Activated CD8-positive, alpha-beta memory T cell treated with anti-CD3 and anti-CD28 coated beads, Interleukin-2, amount 50 U/mL, for 1 hour (primary cell): Measurements from ENCODE around the gene BACE2.

Experiments used
- DNase-seq: peaks from one replicate; pipeline ENCODE4 v3.0.0-alpha.2; 2020; ENCODE audit errors: extremely low read depth

The BACE2 gene

GRCh38 chr21:41167348-41168342 is at the start of gene BACE2:
Gene BACE2, plus strand, starts transcription at chr21:41168160. Its CDS starts 104 bp downstream, at chr21:41168264.
- DNase-seq = no peak

GRCh38 chr21:41119901-41120300 is 48.1 kb upstream of the BACE2 start:
- DNase-seq = no peak

- DNase-seq = no peak
Observed at GRCh38 chr21:41120997-41121396, 47.0 kb upstream of the BACE2 start.

GRCh38 chr21:41121785-41122415 is 46.1 kb upstream of the BACE2 start:
- DNase-seq = no peak

- no peak for DNase-seq
Observed at GRCh38 chr21:41124641-41125201, 43.2 kb upstream of the BACE2 start.

- DNase-seq = no peak
Observed at GRCh38 chr21:41128981-41129380, 39.0 kb upstream of the BACE2 start.

GRCh38 chr21:41130883-41131282 is 37.1 kb upstream of the BACE2 start:
- DNase-seq = no peak

- no peak for DNase-seq
Observed at GRCh38 chr21:41133874-41134522, 34.0 kb upstream of the BACE2 start.

GRCh38 chr21:41135746-41136145 is 32.2 kb upstream of the BACE2 start:
- DNase-seq = no peak

GRCh38 chr21:41136286-41136685 is 31.7 kb upstream of the BACE2 start:
- DNase-seq = no peak

- DNase-seq = no peak
Observed at GRCh38 chr21:41137401-41137800, 30.6 kb upstream of the BACE2 start.

GRCh38 chr21:41137889-41138288 is 30.1 kb upstream of the BACE2 start:
- no peak for DNase-seq

- no peak for DNase-seq
Observed at GRCh38 chr21:41138711-41139110, 29.2 kb upstream of the BACE2 start.

- no peak for DNase-seq
Observed at GRCh38 chr21:41139275-41139674, 28.7 kb upstream of the BACE2 start.

- DNase-seq = no peak
Observed at GRCh38 chr21:41139951-41140350, 28.0 kb upstream of the BACE2 start.

- no peak for DNase-seq
Observed at GRCh38 chr21:41141031-41141457, 26.9 kb upstream of the BACE2 start.

- DNase-seq = no peak
Observed at GRCh38 chr21:41142051-41142795, 25.7 kb upstream of the BACE2 start.

GRCh38 chr21:41143596-41144325 is 24.2 kb upstream of the BACE2 start:
- DNase-seq = no peak

- no peak for DNase-seq
Observed at GRCh38 chr21:41147096-41147978, 20.6 kb upstream of the BACE2 start.

- no peak for DNase-seq
Observed at GRCh38 chr21:41147979-41148355, 20.0 kb upstream of the BACE2 start.
